HepG2 (cell line): Measurements from ENCODE around the gene ARMH3. TPM values are rescaled to one million over a fixed set of nuclear protein-coding genes. Genes with fewer than 3 reads are reported as not detected.

ENCODE experiments used
- ARID5B ChIP-seq: IDR thresholded peaks from 2 replicates; pipeline ENCODE4 v1.4.0; 2020; ENCODE audit warnings: mild to moderate bottlenecking, missing genetic modification reagents
- CREBL2 ChIP-seq: sonication (generic); formaldehyde crosslinking; IDR thresholded peaks from 2 replicates; pipeline ENCODE4 v1.8.1; 2023; ENCODE audit warnings: missing genetic modification reagents, mild to moderate bottlenecking, borderline replicate concordance
- NCOR1 ChIP-seq: fragments of 200-600 bp; sonication (generic); IDR thresholded peaks from 2 replicates; pipeline ENCODE4 v1.7.0; 2017; ENCODE audit warnings: antibody characterized with exemption, low read length, borderline replicate concordance
- PCBP1 ChIP-seq: fragments of 200-400 bp; formaldehyde crosslinking; IDR thresholded peaks from 2 replicates; pipeline ENCODE4 v1.6.1; 2017; ENCODE audit warnings: mild to moderate bottlenecking, low read depth, low read length, borderline replicate concordance
- POLR2AphosphoS5 ChIP-seq: IDR thresholded peaks from 2 replicates; pipeline ENCODE4 v1.6.1; 2012; ENCODE audit warnings: low read depth, low read length
- POLR2G ChIP-seq: fragments of 200-400 bp; formaldehyde crosslinking; IDR thresholded peaks from 2 replicates; pipeline ENCODE4 v1.6.1; 2018; ENCODE audit warnings: mild to moderate bottlenecking, low read depth, low read length, moderate library complexity
- SKI ChIP-seq: fragments of 450-650 bp; IDR thresholded peaks from one replicate; pipeline ENCODE4 v1.6.1; 2018; ENCODE audit warnings: mild to moderate bottlenecking; ENCODE audit not compliant: partially characterized antibody
- SMC3 ChIP-seq: IDR thresholded peaks from 2 replicates; pipeline ENCODE4 v1.6.1; 2011; ENCODE audit warnings: low read length, improper control_type of control experiment
- U2AF1 ChIP-seq: fragments of 200-400 bp; formaldehyde crosslinking; optimal IDR thresholded peaks from 2 replicates; pipeline ENCODE3; 2017; ENCODE audit warnings: mild to moderate bottlenecking, low read depth, low read length
- ZMAT5 ChIP-seq: sonication (generic); formaldehyde crosslinking; IDR thresholded peaks from 2 replicates; pipeline ENCODE4 v1.5.0; 2020; ENCODE audit warnings: mild to moderate bottlenecking, low read depth, missing genetic modification reagents, borderline replicate concordance
- ZNF24 ChIP-seq: fragments of 450-650 bp; IDR thresholded peaks from 2 replicates; pipeline ENCODE4 v1.6.1; 2017; ENCODE audit warnings: antibody characterized with exemption, mild to moderate bottlenecking
- ZNF619 ChIP-seq: sonication (generic); formaldehyde crosslinking; IDR thresholded peaks from 2 replicates; pipeline ENCODE4 v1.4.0; 2020; ENCODE audit warnings: mild to moderate bottlenecking, missing genetic modification reagents
- polyA plus RNA-seq, 8 experiments: library from polyadenylated mRNA; depleted of rRNA in 3 of 8; stranded (reverse) in 7 of 8; unstranded in 1 of 8; fragments of >200 nt; fragmentation: Illumina TruSeq in 4 of 8; extraction: Trizol in 4 of 8; gene quantifications; 2 replicates each; pipeline versions ENCODE4 v1.2.1 to v1.2.3, GENCODE V29; 2011 to 2016; ENCODE audit warnings: low read depth in 4 of 8, missing spikeins in 1 of 8, mixed read lengths in 1 of 8; ENCODE audit not compliant: insufficient read depth in 1 of 8
- total RNA-seq, 5 experiments: library from RNA; depleted of rRNA; stranded (reverse); fragments of >200 nt; fragmentation: Illumina TruSeq; extraction: Trizol; gene quantifications; 2 replicates each; pipeline ENCODE4 v1.2.3, GENCODE V29; 2016; ENCODE audit warnings: low read depth in 1 of 5
- TF ChIP-seq, protein P1 (sequence below): IDR thresholded peaks from 2 replicates; pipeline ENCODE4 v1.6.1; 2012; ENCODE audit warnings: inconsistent platforms
- TF ChIP-seq, protein P2 (sequence below): sonication (generic); formaldehyde crosslinking; IDR thresholded peaks from 2 replicates; pipeline ENCODE4 v1.5.0; 2020; ENCODE audit warnings: mild to moderate bottlenecking, missing genetic modification reagents, borderline replicate concordance

ARMH3 gene
- total and polyA plus RNA-seq, 2 of the 13 experiments (the other 11 are each of a cell fraction or from before 2014, with no cell fraction given): 8.4 to 16.9 TPM

DNA sequence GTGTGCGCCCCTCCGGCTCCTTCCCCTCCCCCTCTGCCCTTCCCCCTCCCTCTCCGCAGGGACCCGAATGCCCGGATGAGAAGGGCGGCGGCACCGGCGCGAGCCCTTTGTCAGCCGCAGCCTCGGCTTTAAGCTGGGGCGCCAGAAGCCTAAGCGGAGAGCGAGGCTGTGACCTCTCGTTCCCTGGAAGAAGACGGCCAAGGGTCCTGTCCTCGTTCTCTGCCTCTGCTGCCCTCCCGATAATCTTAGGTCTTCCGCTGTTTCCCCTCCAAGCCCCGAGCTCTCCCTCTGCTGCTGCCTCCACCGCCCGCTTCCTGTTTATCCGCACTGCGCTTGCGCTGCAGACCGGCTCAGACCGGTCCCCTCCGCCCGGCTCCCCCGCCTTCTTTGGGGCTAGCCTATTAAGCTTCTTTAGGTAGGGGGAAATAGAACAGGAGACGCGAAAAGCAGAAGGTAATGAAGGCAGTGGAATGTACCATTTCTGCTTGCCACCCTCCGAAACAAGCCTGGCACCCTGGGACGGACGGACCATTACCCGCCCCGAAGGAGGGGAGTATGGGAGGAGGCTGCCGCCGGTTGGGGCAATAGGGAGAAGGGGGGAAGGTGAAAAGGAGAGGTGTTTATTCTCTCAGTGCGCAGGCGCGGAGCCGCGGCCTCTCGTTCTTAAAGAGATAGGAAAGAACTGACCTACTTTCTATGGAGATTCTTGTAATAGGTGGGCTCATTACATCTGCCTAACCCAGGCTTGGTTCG, 237.7 kb downstream of the ARMH3 start, which contains the start of gene OGA (continued):
- no peak for TF ChIP-seq ARID5B (CRISPR knock-in tag)
- peak; percentile 90 for TF ChIP-seq POLR2G
- TF ChIP-seq, protein P1, sequence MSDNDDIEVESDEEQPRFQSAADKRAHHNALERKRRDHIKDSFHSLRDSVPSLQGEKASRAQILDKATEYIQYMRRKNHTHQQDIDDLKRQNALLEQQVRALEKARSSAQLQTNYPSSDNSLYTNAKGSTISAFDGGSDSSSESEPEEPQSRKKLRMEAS: peak; percentile 62; the same call in 1 of the 2 replicates
- TF ChIP-seq SMC3: no peak
- TF ChIP-seq SKI: no peak
- TF ChIP-seq PCBP1: peak; percentile 87; the same call in 1 of the 2 replicates
- TF ChIP-seq U2AF1: no peak
- TF ChIP-seq NCOR1: no peak
- TF ChIP-seq ZNF619 (CRISPR knock-in tag): peak; percentile 77; the same call in 1 of the 2 replicates
- no peak for TF ChIP-seq ZMAT5 (CRISPR knock-in tag)
- TF ChIP-seq POLR2AphosphoS5: peak; percentile 93
- TF ChIP-seq, protein P2, sequence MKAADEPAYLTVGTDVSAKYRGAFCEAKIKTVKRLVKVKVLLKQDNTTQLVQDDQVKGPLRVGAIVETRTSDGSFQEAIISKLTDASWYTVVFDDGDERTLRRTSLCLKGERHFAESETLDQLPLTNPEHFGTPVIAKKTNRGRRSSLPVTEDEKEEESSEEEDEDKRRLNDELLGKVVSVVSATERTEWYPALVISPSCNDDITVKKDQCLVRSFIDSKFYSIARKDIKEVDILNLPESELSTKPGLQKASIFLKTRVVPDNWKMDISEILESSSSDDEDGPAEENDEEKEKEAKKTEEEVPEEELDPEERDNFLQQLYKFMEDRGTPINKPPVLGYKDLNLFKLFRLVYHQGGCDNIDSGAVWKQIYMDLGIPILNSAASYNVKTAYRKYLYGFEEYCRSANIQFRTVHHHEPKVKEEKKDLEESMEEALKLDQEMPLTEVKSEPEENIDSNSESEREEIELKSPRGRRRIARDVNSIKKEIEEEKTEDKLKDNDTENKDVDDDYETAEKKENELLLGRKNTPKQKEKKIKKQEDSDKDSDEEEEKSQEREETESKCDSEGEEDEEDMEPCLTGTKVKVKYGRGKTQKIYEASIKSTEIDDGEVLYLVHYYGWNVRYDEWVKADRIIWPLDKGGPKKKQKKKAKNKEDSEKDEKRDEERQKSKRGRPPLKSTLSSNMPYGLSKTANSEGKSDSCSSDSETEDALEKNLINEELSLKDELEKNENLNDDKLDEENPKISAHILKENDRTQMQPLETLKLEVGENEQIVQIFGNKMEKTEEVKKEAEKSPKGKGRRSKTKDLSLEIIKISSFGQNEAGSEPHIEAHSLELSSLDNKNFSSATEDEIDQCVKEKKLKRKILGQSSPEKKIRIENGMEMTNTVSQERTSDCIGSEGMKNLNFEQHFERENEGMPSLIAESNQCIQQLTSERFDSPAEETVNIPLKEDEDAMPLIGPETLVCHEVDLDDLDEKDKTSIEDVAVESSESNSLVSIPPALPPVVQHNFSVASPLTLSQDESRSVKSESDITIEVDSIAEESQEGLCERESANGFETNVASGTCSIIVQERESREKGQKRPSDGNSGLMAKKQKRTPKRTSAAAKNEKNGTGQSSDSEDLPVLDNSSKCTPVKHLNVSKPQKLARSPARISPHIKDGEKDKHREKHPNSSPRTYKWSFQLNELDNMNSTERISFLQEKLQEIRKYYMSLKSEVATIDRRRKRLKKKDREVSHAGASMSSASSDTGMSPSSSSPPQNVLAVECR (CRISPR knock-in tag): peak; percentile 88; the same call in 1 of the 2 replicates
- TF ChIP-seq ZNF24: no peak
- TF ChIP-seq CREBL2 (CRISPR knock-in tag): no peak
